Adipocyte (in vitro differentiated cells): ENCODE data around the gene TXNRD1.
A peak's percentile ranks its signal among the peaks of the same experiment; 100 is the strongest.

ENCODE experiments used
- DNase-seq: peaks from one replicate; pipeline ENCODE4 v3.0.0-alpha.2; 2015; ENCODE audit warnings: low read depth
- H3K27me3 ChIP-seq: replicated peaks from 2 replicates; pipeline ENCODE4 v1.7.0; 2013; ENCODE audit warnings: mild to moderate bottlenecking, low read length, moderate library complexity; ENCODE audit not compliant: control insufficient read depth, insufficient read depth
- H3K36me3 ChIP-seq: 2 replicates; pipeline ENCODE4 v1.7.0; 2013; ENCODE audit warnings: low read length, mild to moderate bottlenecking, moderate library complexity; ENCODE audit not compliant: control insufficient read depth, insufficient read depth, severe bottlenecking
- H3K4me1 ChIP-seq: 2 replicates; pipeline ENCODE4 v1.7.0; 2013; ENCODE audit warnings: mild to moderate bottlenecking, low read length, moderate library complexity; ENCODE audit not compliant: control insufficient read depth, insufficient read depth
- H3K4me3 ChIP-seq: 2 replicates; pipeline ENCODE4 v1.7.0; 2013; ENCODE audit warnings: mild to moderate bottlenecking, low read length, moderate library complexity
- H3K9ac ChIP-seq: 2 replicates; pipeline ENCODE4 v1.7.0; 2013; ENCODE audit warnings: mild to moderate bottlenecking, low read length, moderate library complexity
- H3K9me3 ChIP-seq: 2 replicates; pipeline ENCODE4 v1.7.0; 2013; ENCODE audit warnings: mild to moderate bottlenecking, low read length, moderate library complexity; ENCODE audit not compliant: control insufficient read depth

The TXNRD1 gene

GRCh38 chr12:104310751-104311633, 95.4 kb downstream of the TXNRD1 start:
- H3K36me3 ChIP-seq = peaks cover 95% of the 10 kb centered on the region
- H3K27me3 ChIP-seq = no peaks in the 10 kb centered on the region
- no peak overlapping the region for H3K4me3 ChIP-seq
- H3K4me1 ChIP-seq = peaks cover 50% of the 10 kb centered on the region
- H3K9me3 ChIP-seq = no peaks in the 10 kb centered on the region
- H3K9ac ChIP-seq = peak overlapping the region; percentile 45
- DNase-seq = no peak

GRCh38 chr12:104312202-104312601, 96.6 kb downstream of the TXNRD1 start:
- peaks cover 96% of the 10 kb centered on the region for H3K36me3 ChIP-seq
- H3K9me3 ChIP-seq = no peaks in the 10 kb centered on the region
- DNase-seq = no peak
- no peak overlapping the region for H3K4me3 ChIP-seq
- H3K27me3 ChIP-seq = no peaks in the 10 kb centered on the region
- H3K9ac ChIP-seq = no peak overlapping the region
- H3K4me1 ChIP-seq = peaks cover 38% of the 10 kb centered on the region

- H3K9me3 ChIP-seq = no peaks in the 10 kb centered on the region
- H3K27me3 ChIP-seq = no peaks in the 10 kb centered on the region
- H3K36me3 ChIP-seq = peaks cover 96% of the 10 kb centered on the region
- H3K4me1 ChIP-seq = peaks cover 34% of the 10 kb centered on the region
- H3K4me3 ChIP-seq = no peak overlapping the region
- no peak for DNase-seq
- H3K9ac ChIP-seq = no peak overlapping the region
Observed at GRCh38 chr12:104312654-104313053, 97.1 kb downstream of the TXNRD1 start.

- Histone ChIP-seq H3K4me1 (peaks cover 38% of the 10 kb centered on the region), H3K9ac (no peak overlapping the region), H3K36me3 (peaks cover 99% of the 10 kb centered on the region), H3K27me3 (no peaks in the 10 kb centered on the region), H3K9me3 (no peaks in the 10 kb centered on the region), H3K4me3 (no peak overlapping the region)
- DNase-seq = no peak
Observed at GRCh38 chr12:104313568-104314241, 98.1 kb downstream of the TXNRD1 start.

GRCh38 chr12:104314242-104314614, 98.6 kb downstream of the TXNRD1 start:
- no peaks in the 10 kb centered on the region for H3K9me3 ChIP-seq
- peaks cover 99% of the 10 kb centered on the region for H3K36me3 ChIP-seq
- DNase-seq = no peak
- peaks cover 38% of the 10 kb centered on the region for H3K4me1 ChIP-seq
- no peaks in the 10 kb centered on the region for H3K27me3 ChIP-seq
- H3K9ac ChIP-seq = no peak overlapping the region
- H3K4me3 ChIP-seq = no peak overlapping the region

GRCh38 chr12:104315326-104316224, 100.0 kb downstream of the TXNRD1 start:
- H3K9me3 ChIP-seq = no peaks in the 10 kb centered on the region
- no peak overlapping the region for H3K4me3 ChIP-seq
- H3K27me3 ChIP-seq = no peaks in the 10 kb centered on the region
- no peak for DNase-seq
- H3K9ac ChIP-seq = no peak overlapping the region
- peaks cover 99% of the 10 kb centered on the region for H3K36me3 ChIP-seq
- H3K4me1 ChIP-seq = peaks cover 30% of the 10 kb centered on the region

- Histone ChIP-seq H3K36me3 (peaks cover 99% of the 10 kb centered on the region), H3K27me3 (no peaks in the 10 kb centered on the region)
Observed at GRCh38 chr12:104316936-104317335, 101.4 kb downstream of the TXNRD1 start.

GRCh38 chr12:104317538-104318210, 102.1 kb downstream of the TXNRD1 start:
- H3K36me3 ChIP-seq = peaks cover 98% of the 10 kb centered on the region
- peaks cover 18% of the 10 kb centered on the region for H3K4me1 ChIP-seq
- H3K27me3 ChIP-seq = no peaks in the 10 kb centered on the region
- DNase-seq = no peak
- no peak overlapping the region for H3K9ac ChIP-seq
- no peaks in the 10 kb centered on the region for H3K9me3 ChIP-seq
- no peak overlapping the region for H3K4me3 ChIP-seq

More at GRCh38 chr12:104316936-104317335, 101.4 kb downstream of the TXNRD1 start:
- Histone ChIP-seq H3K9me3 (no peaks in the 10 kb centered on the region), H3K4me3 (no peak overlapping the region), H3K9ac (peak overlapping the region; percentile 12), H3K4me1 (peaks cover 21% of the 10 kb centered on the region)
- DNase-seq = no peak

GRCh38 chr12:104319028-104319427, 103.4 kb downstream of the TXNRD1 start:
- Histone ChIP-seq H3K4me3 (no peak overlapping the region), H3K27me3 (no peaks in the 10 kb centered on the region), H3K36me3 (peaks cover 89% of the 10 kb centered on the region), H3K9ac (no peak overlapping the region), H3K4me1 (peaks cover 10% of the 10 kb centered on the region), H3K9me3 (no peaks in the 10 kb centered on the region)
- DNase-seq = no peak

- no peak overlapping the region for H3K4me3 ChIP-seq
- H3K27me3 ChIP-seq = no peaks in the 10 kb centered on the region
- no peaks in the 10 kb centered on the region for H3K9me3 ChIP-seq
- no peak for DNase-seq
- peaks cover 8% of the 10 kb centered on the region for H3K4me1 ChIP-seq
- peak overlapping the region; percentile 38 for H3K9ac ChIP-seq
- H3K36me3 ChIP-seq = peaks cover 89% of the 10 kb centered on the region
Observed at GRCh38 chr12:104319918-104320626, 104.5 kb downstream of the TXNRD1 start.
